Fibroblast of lung (primary cell): Measurements from ENCODE around the gene MIOS. TPM values are rescaled to one million over a fixed set of nuclear protein-coding genes. Genes with fewer than 3 reads are reported as not detected.

Source experiments
- DNase-seq, 2 donors: peaks; one replicate each; pipeline versions ENCODE4 v3.0.0 to v3.0.0-alpha.2; 2010; ENCODE audit warnings: low read depth in 2 of 2
- H2AFZ ChIP-seq: 2 replicates; pipeline ENCODE4 v1.5.1; 2012; ENCODE audit warnings: low read length, control low read depth, inconsistent platforms
- H3K27ac ChIP-seq: 2 replicates; pipeline ENCODE4 v1.5.1; 2011; ENCODE audit warnings: low read length, control low read depth; ENCODE audit not compliant: insufficient read depth
- H3K27me3 ChIP-seq: 2 replicates; pipeline ENCODE4 v1.5.1; 2011; ENCODE audit warnings: mild to moderate bottlenecking, low read length; ENCODE audit not compliant: control insufficient read depth, insufficient read depth
- H3K36me3 ChIP-seq: 2 replicates; pipeline ENCODE4 v1.5.1; 2011; ENCODE audit warnings: low read length; ENCODE audit not compliant: control insufficient read depth, insufficient read depth
- H3K4me1 ChIP-seq: 2 replicates; pipeline ENCODE4 v1.5.1; 2011; ENCODE audit warnings: low read length; ENCODE audit not compliant: control insufficient read depth, insufficient read depth; ENCODE audit errors: extremely low read depth
- H3K4me2 ChIP-seq: 2 replicates; pipeline ENCODE4 v1.5.1; 2011; ENCODE audit warnings: low read length, control low read depth; ENCODE audit not compliant: insufficient read depth; ENCODE audit errors: extremely low read depth
- H3K4me3 ChIP-seq, 4 experiments: fragments of 200-600 bp in 1 of 4; sonication (generic) in 1 of 4; replicated peaks in 1 of 4; 2 replicates each; pipeline ENCODE4 v1.5.1; 2011 to 2016; ENCODE audit warnings: low read length in 4 of 4, low read depth in 3 of 4, mild to moderate bottlenecking in 3 of 4, control low read depth in 2 of 4, inconsistent platforms in 1 of 4, mixed read lengths in 1 of 4; ENCODE audit not compliant: insufficient read depth in 1 of 4; ENCODE audit errors: control extremely low read depth in 1 of 4
- H3K79me2 ChIP-seq: 2 replicates; pipeline ENCODE4 v1.5.1; 2012; ENCODE audit warnings: mild to moderate bottlenecking, low read length, inconsistent platforms; ENCODE audit not compliant: control insufficient read depth, insufficient read depth
- H3K9ac ChIP-seq: 2 replicates; pipeline ENCODE4 v1.5.1; 2011; ENCODE audit warnings: mild to moderate bottlenecking, low read length, control low read depth; ENCODE audit not compliant: insufficient read depth
- H3K9me3 ChIP-seq: 2 replicates; pipeline ENCODE4 v1.5.1; 2012; ENCODE audit warnings: low read depth, low read length; ENCODE audit not compliant: control insufficient read depth, insufficient read depth
- H4K20me1 ChIP-seq: 2 replicates; pipeline ENCODE4 v1.5.1; 2011; ENCODE audit warnings: low read length; ENCODE audit not compliant: control insufficient read depth, insufficient read depth; ENCODE audit errors: extremely low read depth
- EZH2 ChIP-seq: IDR thresholded peaks from 2 replicates; pipeline ENCODE4 v1.5.1; 2012; ENCODE audit warnings: low read length, control low read depth, mild to moderate bottlenecking; ENCODE audit errors: missing control alignments
- polyA plus RNA-seq, 2 donors: library from polyadenylated mRNA; depleted of rRNA in 1 of 2; stranded (reverse) in 1 of 2; unstranded in 1 of 2; fragments of >200 nt; gene quantifications; 2 replicates each; pipeline ENCODE4 v1.2.1, GENCODE V29; 2011 to 2012; ENCODE audit warnings: missing spikeins in 1 of 2
- total RNA-seq: library from RNA; depleted of rRNA; stranded (reverse); fragments of >200 nt; gene quantifications from 2 replicates; pipeline ENCODE4 v1.2.1, GENCODE V29; 2014
- TF ChIP-seq, protein P1 (sequence below), 2 donors: IDR thresholded peaks in 1 of 2; conservative IDR thresholded peaks in 1 of 2; 1 replicate in 1 of 2; 2 replicates in 1 of 2; pipeline ENCODE4 v1.5.1; 2011 to 2012; ENCODE audit warnings: low read length in 2 of 2, control low read depth in 1 of 2, inconsistent platforms in 1 of 2, low read depth in 1 of 2, mild to moderate bottlenecking in 1 of 2

Gene MIOS
- total and polyA plus RNA-seq, 2 donors (not counting 1 experiment from before 2014, with no cell fraction given): 16.4 to 30.9 TPM

DNA sequence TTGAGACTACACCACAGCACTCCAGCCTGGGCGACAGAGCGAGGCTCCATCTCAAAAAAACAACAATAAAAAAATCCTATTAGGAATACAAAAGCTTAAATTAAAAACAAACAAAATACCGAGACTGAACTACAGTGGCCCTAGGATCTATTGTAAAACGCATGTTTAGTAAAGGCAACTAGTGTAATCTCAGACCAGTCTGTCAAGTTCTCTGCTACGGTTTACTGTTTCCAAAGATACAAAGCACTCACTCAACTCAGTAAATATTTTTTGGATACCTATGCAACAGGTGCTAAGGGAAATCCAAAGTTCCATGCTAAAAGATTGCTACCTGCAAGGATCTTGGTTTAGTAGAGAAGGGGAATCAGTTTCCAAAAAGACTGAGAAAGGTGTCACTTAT, 3.4 kb upstream of the MIOS start:
- Histone ChIP-seq H3K9ac (no peak overlapping the region), H3K27ac (no peak overlapping the region), H3K4me3 (no peak overlapping the region), H3K79me2 (peaks cover 7% of the 10 kb centered on the region), H3K27me3 (no peaks in the 10 kb centered on the region), H3K36me3 (no peaks in the 10 kb centered on the region), H3K9me3 (no peaks in the 10 kb centered on the region), H2AFZ (no peak overlapping the region), H3K4me2 (no peak overlapping the region), H4K20me1 (no peaks in the 10 kb centered on the region), H3K4me1 (no peaks in the 10 kb centered on the region)
- no peak for TF ChIP-seq EZH2
- TF ChIP-seq, protein P1, sequence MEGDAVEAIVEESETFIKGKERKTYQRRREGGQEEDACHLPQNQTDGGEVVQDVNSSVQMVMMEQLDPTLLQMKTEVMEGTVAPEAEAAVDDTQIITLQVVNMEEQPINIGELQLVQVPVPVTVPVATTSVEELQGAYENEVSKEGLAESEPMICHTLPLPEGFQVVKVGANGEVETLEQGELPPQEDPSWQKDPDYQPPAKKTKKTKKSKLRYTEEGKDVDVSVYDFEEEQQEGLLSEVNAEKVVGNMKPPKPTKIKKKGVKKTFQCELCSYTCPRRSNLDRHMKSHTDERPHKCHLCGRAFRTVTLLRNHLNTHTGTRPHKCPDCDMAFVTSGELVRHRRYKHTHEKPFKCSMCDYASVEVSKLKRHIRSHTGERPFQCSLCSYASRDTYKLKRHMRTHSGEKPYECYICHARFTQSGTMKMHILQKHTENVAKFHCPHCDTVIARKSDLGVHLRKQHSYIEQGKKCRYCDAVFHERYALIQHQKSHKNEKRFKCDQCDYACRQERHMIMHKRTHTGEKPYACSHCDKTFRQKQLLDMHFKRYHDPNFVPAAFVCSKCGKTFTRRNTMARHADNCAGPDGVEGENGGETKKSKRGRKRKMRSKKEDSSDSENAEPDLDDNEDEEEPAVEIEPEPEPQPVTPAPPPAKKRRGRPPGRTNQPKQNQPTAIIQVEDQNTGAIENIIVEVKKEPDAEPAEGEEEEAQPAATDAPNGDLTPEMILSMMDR (conservative IDR thresholded peaks at IDR 0.05 in 1 of 2, IDR thresholded peaks at IDR 0.05 in 1 of 2; ENCODE audit: low read depth in 1 of 2, low read length in 2 of 2): no peak
- DNase-seq: no peak

DNA sequence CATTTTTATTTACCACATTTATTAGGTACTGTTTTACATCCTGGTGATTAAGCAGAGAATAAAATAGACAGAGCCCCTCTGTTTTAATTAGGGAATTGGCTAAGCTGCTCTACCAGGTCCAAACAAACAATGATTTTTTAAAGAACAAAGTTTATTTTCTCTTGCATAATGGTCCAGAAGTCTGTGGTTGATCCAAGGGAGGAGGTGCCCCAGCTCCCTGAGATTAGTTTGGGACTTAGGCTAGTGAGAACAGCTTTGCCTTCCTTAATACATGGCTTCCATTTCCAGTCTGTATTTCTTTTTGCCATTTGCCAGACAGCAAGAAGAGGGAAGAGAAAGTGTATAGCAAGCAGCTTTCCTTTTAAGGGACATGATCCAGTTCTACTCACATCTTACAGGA, 2.9 kb upstream of the MIOS start:
- no peak overlapping the region for H2AFZ ChIP-seq
- no peak overlapping the region for H3K9ac ChIP-seq
- H3K27ac ChIP-seq: no peak overlapping the region
- no peak for TF ChIP-seq EZH2
- no peak overlapping the region for H3K4me3 ChIP-seq
- H3K36me3 ChIP-seq: no peaks in the 10 kb centered on the region
- H3K9me3 ChIP-seq: no peaks in the 10 kb centered on the region
- peaks cover 12% of the 10 kb centered on the region for H3K79me2 ChIP-seq
- no peaks in the 10 kb centered on the region for H3K27me3 ChIP-seq
- no peak for DNase-seq
- H3K4me2 ChIP-seq: no peak overlapping the region
- no peaks in the 10 kb centered on the region for H4K20me1 ChIP-seq
- H3K4me1 ChIP-seq: peaks cover 2% of the 10 kb centered on the region

DNA sequence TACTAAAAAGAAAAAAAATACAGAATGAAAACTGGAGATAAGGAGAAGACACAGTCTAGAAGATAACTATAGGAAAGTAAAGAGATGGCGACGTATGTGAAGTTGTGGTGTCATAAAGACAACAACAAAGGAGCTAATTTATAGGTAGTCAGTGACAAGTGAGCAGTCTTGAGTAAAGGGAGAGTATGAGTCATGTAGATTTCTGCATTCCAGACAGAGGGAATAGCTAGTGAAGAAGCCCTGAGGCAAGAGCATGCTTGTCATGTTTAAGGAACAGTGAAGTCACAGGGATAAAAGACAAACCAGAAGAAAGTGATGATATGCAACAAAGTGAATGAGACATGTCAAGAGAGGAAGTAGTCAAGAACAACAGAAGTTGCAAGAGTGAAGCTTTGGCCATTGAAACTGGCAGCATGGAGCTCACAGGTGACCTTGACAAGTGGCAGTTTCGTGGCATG, 2.3 kb upstream of the MIOS start:
- no peaks in the 10 kb centered on the region for H3K36me3 ChIP-seq
- H3K4me1 ChIP-seq: peaks cover 2% of the 10 kb centered on the region
- no peak overlapping the region for H2AFZ ChIP-seq
- H4K20me1 ChIP-seq: no peaks in the 10 kb centered on the region
- H3K79me2 ChIP-seq: peaks cover 17% of the 10 kb centered on the region
- H3K27ac ChIP-seq: no peak overlapping the region
- H3K4me2 ChIP-seq: no peak overlapping the region
- no peaks in the 10 kb centered on the region for H3K9me3 ChIP-seq
- H3K9ac ChIP-seq: no peak overlapping the region
- no peaks in the 10 kb centered on the region for H3K27me3 ChIP-seq
- H3K4me3 ChIP-seq: no peak overlapping the region
- TF ChIP-seq, protein P1 (conservative IDR thresholded peaks at IDR 0.05 in 1 of 2, IDR thresholded peaks at IDR 0.05 in 1 of 2; ENCODE audit: low read depth in 1 of 2, low read length in 2 of 2): no peak
- TF ChIP-seq EZH2: no peak
- DNase-seq: peak; percentile 29 to 82
